GM23248 (cell line): ENCODE measurements around the gene MYO15A. TPM values are rescaled to one million over a fixed set of nuclear protein-coding genes. Genes with fewer than 3 reads are reported as not detected.

Source experiments
- DNase-seq: peaks from one replicate; pipeline ENCODE4 v3.0.0-alpha.2; 2015
- H2AFZ ChIP-seq: fragments of 200-600 bp; sonication (generic); 2 replicates; pipeline ENCODE4 v1.6.1; 2016; ENCODE audit warnings: antibody characterized with exemption
- H3F3A ChIP-seq: fragments of 200-600 bp; sonication (generic); 2 replicates; pipeline ENCODE4 v1.6.1; 2016; ENCODE audit warnings: mild to moderate bottlenecking, antibody characterized with exemption, mixed run types; ENCODE audit not compliant: insufficient read depth
- H3K27ac ChIP-seq: fragments of 200-600 bp; sonication (generic); 2 replicates; pipeline ENCODE4 v1.5.1; 2016; ENCODE audit warnings: mild to moderate bottlenecking
- H3K27me3 ChIP-seq: fragments of 200-600 bp; sonication (generic); replicated peaks from 2 replicates; pipeline ENCODE4 v1.6.1; 2016; ENCODE audit warnings: mild to moderate bottlenecking; ENCODE audit not compliant: insufficient read depth
- H3K36me3 ChIP-seq: fragments of 200-600 bp; sonication (generic); 2 replicates; pipeline ENCODE4 v1.6.1; 2016; ENCODE audit warnings: low read depth, mild to moderate bottlenecking
- H3K4me1 ChIP-seq: fragments of 200-600 bp; sonication (generic); 2 replicates; pipeline ENCODE4 v1.6.1; 2016; ENCODE audit warnings: mild to moderate bottlenecking; ENCODE audit not compliant: insufficient read depth
- H3K4me2 ChIP-seq: fragments of 200-600 bp; sonication (generic); one replicate; pipeline ENCODE4 v1.6.1; 2016; ENCODE audit warnings: mild to moderate bottlenecking; ENCODE audit not compliant: unreplicated experiment
- H3K4me3 ChIP-seq: fragments of 200-600 bp; sonication (generic); 2 replicates; pipeline ENCODE4 v1.5.1; 2016; ENCODE audit warnings: mild to moderate bottlenecking
- H3K79me2 ChIP-seq: fragments of 200-600 bp; sonication (generic); 2 replicates; pipeline ENCODE4 v1.6.1; 2016; ENCODE audit warnings: mild to moderate bottlenecking; ENCODE audit not compliant: insufficient read depth
- H3K9ac ChIP-seq: fragments of 200-600 bp; sonication (generic); 2 replicates; pipeline ENCODE4 v1.6.1; 2016; ENCODE audit warnings: mild to moderate bottlenecking
- H3K9me2 ChIP-seq: fragments of 200-600 bp; sonication (generic); 2 replicates; pipeline ENCODE4 v1.6.1; 2016; ENCODE audit warnings: mixed run types, mild to moderate bottlenecking, moderate library complexity; ENCODE audit not compliant: insufficient read depth
- H3K9me3 ChIP-seq: fragments of 200-600 bp; sonication (generic); one replicate; pipeline ENCODE4 v1.6.1; 2017; ENCODE audit warnings: low read depth
- H4K20me1 ChIP-seq: fragments of 200-600 bp; sonication (generic); 2 replicates; pipeline ENCODE4 v1.6.0; 2016; ENCODE audit not compliant: insufficient read depth
- EZH2 ChIP-seq: fragments of 200-600 bp; sonication (generic); IDR thresholded peaks from 2 replicates; pipeline ENCODE4 v1.6.1; 2018; ENCODE audit warnings: antibody characterized with exemption, mild to moderate bottlenecking; ENCODE audit not compliant: insufficient read depth, poor library complexity, severe bottlenecking
- EZH2phosphoT487 ChIP-seq: fragments of 200-600 bp; sonication (generic); IDR thresholded peaks from 2 replicates; pipeline ENCODE4 v1.6.1; 2018; ENCODE audit warnings: antibody characterized with exemption, moderate library complexity, mild to moderate bottlenecking, low read depth; ENCODE audit not compliant: insufficient read depth
- WGBS, 2 experiments: methylation state at CpG; one replicate each; pipeline ENCODE4 v1.1.6; 2015 to 2017; ENCODE audit warnings: low lambda C conversion rate in 2 of 2, low coverage in 1 of 2; ENCODE audit errors: missing lambda C conversion rate in 2 of 2; 5-methylcytosine and 5-hydroxymethylcytosine counted together
- in situ Hi-C: fragments of 300-500 bp; cut with MboI; formaldehyde crosslinking; loops from 2 replicates; pipeline ENCODE4 v1.15.0; 2020
- polyA plus RNA-seq: library from polyadenylated mRNA; unstranded; fragments of >200 nt; fragmentation: Nextera tagmentation; extraction: Ambion mirVana; gene quantifications from 2 replicates; pipeline ENCODE4 v1.2.1, GENCODE V29; 2016
- total RNA-seq: library from RNA; depleted of rRNA; stranded (reverse); fragments of >200 nt; shearing (Covaris generic); gene quantifications from 2 replicates; pipeline ENCODE4 v1.2.3, GENCODE V29; 2014

Gene MYO15A
- total and polyA plus RNA-seq, 2 experiments from 2014 or later = 0.54 to 0.70 TPM

DNA sequence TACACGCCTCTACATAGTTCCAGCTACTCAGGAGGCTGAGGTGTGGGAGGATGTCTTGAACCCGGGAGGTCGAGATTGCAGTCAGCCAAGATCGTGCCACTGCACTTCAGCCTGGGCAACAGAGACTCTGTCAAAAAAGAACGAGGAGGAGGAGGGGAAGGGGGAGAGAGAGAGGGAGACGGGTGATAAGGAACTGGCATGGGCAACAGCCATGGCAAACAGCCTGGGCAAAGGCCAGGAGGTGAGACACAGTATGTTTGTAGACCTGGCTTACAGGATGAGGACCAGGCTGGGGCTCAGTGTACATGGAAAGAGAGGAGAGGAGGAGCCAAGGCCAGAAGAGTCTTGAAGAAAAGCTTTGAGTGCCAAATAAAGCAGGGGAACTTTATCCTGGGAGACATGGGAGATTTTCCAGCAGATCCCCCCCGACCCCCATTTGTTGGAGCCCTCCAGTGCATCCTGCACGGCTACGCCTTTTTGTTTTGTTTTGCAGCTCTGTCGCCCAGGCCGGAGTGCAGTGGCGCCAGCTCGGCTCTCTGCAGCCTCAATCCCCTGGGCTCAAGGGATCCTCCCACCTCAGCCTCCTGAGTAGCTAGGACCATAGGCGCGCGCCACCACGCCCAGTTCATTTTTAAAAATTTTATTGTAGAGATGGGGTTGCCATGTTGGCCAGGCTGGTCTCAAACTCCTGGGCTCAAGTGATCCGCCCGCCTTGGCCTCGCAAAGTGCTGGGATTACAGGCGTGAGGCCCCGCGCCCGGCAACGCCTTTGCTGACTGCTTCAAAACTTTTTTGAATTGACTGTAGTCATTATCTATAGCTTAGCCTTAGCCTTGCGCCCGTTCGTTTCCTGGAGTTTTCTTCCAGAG, 73.8 kb downstream of the MYO15A start:
- peak overlapping the region; percentile 75 for H3K4me2 ChIP-seq
- peaks cover 36% of the 10 kb centered on the region for H3K79me2 ChIP-seq
- peaks cover 27% of the 10 kb centered on the region for H3K4me1 ChIP-seq
- TF ChIP-seq EZH2 (no peak), EZH2phosphoT487 (no peak)
- peak overlapping the region; percentile 96 for H3K9ac ChIP-seq
- peak overlapping the region; percentile 94 for H3K4me3 ChIP-seq
- no peaks in the 10 kb centered on the region for H3K9me2 ChIP-seq
- H2AFZ ChIP-seq = peak overlapping the region; percentile 62
- DNase-seq = peak; percentile 54
- H4K20me1 ChIP-seq = peaks cover 5% of the 10 kb centered on the region; the same call in 1 of the 2 replicates
- 21 to 25% methylated on average over 28 of the region's 28 CpGs for WGBS, 2 experiments
- H3K36me3 ChIP-seq = no peaks in the 10 kb centered on the region
- peak overlapping the region; percentile 97 for H3K27ac ChIP-seq
- no peaks in the 10 kb centered on the region for H3K27me3 ChIP-seq
- in situ Hi-C loops = no loop called here
- no peaks in the 10 kb centered on the region for H3K9me3 ChIP-seq
- peaks cover 38% of the 10 kb centered on the region for H3F3A ChIP-seq

DNA sequence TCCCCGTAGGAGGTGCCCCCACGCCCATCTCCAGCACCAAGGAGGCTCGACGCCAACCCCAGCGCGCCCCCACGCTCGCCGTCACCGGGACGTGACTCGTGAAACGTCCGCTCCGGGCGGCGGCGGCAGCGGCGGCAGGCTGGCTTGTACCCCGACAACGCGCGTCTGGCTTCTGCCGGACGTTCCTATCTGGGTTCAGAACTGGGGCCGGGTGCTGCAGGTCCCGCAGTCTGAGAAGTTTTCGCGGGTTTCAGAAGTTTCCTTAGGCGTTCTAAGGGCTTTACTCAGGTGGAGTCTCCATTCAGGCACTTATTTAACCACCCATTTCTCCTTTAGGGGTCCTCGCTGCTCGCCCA, 74.4 kb downstream of the MYO15A start:
- in situ Hi-C loops = no loop called here
- H3K4me2 ChIP-seq = peak overlapping the region; percentile 75
- H3K9me2 ChIP-seq = no peaks in the 10 kb centered on the region
- no peaks in the 10 kb centered on the region for H3K27me3 ChIP-seq
- peaks cover 42% of the 10 kb centered on the region for H3K79me2 ChIP-seq
- DNase-seq = peak; percentile 94
- 0 to 1% methylated on average over 33 of the region's 33 CpGs for WGBS, 2 experiments
- peak overlapping the region; percentile 62 for H2AFZ ChIP-seq
- H3F3A ChIP-seq = peaks cover 44% of the 10 kb centered on the region
- H3K27ac ChIP-seq = peak overlapping the region; percentile 97
- no peaks in the 10 kb centered on the region for H3K9me3 ChIP-seq
- H3K9ac ChIP-seq = peak overlapping the region; percentile 96
- no peak for TF ChIP-seq EZH2
- no peak for TF ChIP-seq EZH2phosphoT487
- H3K4me3 ChIP-seq = peak overlapping the region; percentile 94
- peaks cover 33% of the 10 kb centered on the region for H3K4me1 ChIP-seq
- H3K36me3 ChIP-seq = no peaks in the 10 kb centered on the region
- H4K20me1 ChIP-seq = peaks cover 10% of the 10 kb centered on the region; the same call in 1 of the 2 replicates

DNA sequence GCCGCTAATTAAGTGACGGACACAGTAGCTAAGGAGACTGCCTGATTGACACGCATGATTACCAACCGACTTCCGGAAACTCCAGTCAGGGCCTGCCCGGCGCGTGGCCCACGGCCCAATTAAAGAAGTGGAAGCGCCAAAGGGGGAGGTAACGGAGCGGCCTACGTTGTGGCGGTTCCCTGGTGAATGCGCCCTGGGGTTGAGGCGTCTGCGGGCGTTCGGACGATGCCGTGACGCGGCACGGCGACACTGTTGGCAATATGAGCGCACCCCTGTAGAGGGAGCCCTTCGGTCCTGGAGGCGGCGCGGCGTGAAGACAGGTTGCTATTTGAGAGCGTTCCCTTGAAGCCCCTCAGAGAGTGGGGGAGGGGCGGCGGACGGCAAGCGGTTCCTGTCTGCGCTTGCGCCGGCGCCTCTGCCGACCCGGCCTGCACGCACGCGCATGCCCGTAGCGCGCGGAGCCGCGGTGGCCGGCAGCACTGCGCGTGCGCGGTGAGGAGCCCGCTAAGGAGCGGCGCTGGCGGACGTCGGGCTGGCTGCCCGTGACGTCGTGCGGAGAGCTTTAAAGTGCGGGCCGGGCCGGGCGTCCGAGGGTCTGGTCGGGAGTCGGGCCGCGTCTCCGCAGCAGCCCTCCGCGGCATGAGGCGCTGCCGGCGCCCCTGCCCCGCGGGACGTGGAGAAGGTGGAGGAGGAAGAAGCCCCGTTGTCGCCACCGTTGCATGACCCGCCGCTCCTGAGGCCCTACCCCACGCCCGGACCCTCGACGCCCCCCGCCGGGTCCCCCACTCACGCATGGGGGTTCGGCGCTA, 75.0 kb downstream of the MYO15A start, which contains the start of gene ALKBH5:
ALKBH5 (plus strand) TSS at position 495 of the 809 bp plus-strand sequence. CDS start 416 bp downstream, outside the sequence.
- H3K36me3 ChIP-seq = no peaks in the 10 kb centered on the region
- TF ChIP-seq EZH2phosphoT487 (no peak), EZH2 (no peak)
- peak within 1 kb of the TSS; percentile 97 for H3K27ac ChIP-seq
- H2AFZ ChIP-seq = peak within 1 kb of the TSS; percentile 62
- no peaks in the 10 kb centered on the region for H3K27me3 ChIP-seq
- H3K9me3 ChIP-seq = no peaks in the 10 kb centered on the region
- peak within 1 kb of the TSS; percentile 96 for H3K9ac ChIP-seq
- H3K4me3 ChIP-seq = peak within 1 kb of the TSS; percentile 94
- DNase-seq = peak; percentile 99
- in situ Hi-C loops = no loop called here
- H3K4me2 ChIP-seq = peak within 1 kb of the TSS; percentile 98
- H3K9me2 ChIP-seq = no peaks in the 10 kb centered on the region
- H3K79me2 ChIP-seq = peaks cover 48% of the 10 kb centered on the region
- 0 to 1% methylated on average over 43 to 85 of the region's 98 CpGs for WGBS, 2 experiments
- H3K4me1 ChIP-seq = peaks cover 39% of the 10 kb centered on the region
- peaks cover 10% of the 10 kb centered on the region; the same call in 1 of the 2 replicates for H4K20me1 ChIP-seq
- peaks cover 49% of the 10 kb centered on the region for H3F3A ChIP-seq
